ENCODE data around the gene NSUN7. TPM values are rescaled to one million over a fixed set of nuclear protein-coding genes. Genes with fewer than 3 reads are reported as not detected.
A peak's percentile ranks its signal among the peaks of the same experiment; 100 is the strongest.

NSUN7 gene
- total and polyA plus RNA-seq, 9 of the 15 experiments (the other 6 are each of a cell fraction or from before 2014, with no cell fraction given) = not detected

GRCh38 chr4:40719008-40719623, 30.6 kb upstream of the NSUN7 start:
- DNase-seq (ENCODE audit: extremely low read depth in 1 of 4, low spot score in 3 of 4) (peak in 2 of 4 experiments; percentile 22 to 30), FAIRE-seq (peak; percentile 46), ATAC-seq (peak; percentile 88)
- H2AFZ ChIP-seq (ENCODE audit: low read depth, low read length) = no peak overlapping the region
- no peaks in the 10 kb centered on the region for H4K20me1 ChIP-seq (replicated peaks; ENCODE audit: control insufficient read depth, insufficient read depth, low read length)
- ChIA-PET POLR2A (interaction anchor here (0.7 to 1.0 kb wide), 3 partner anchors 127 to 663 kb away, joined by 3 read pairs; partner anchors contain the start of gene N4BP2), CTCF (ENCODE audit: low intra/inter-chr PET ratio) (no interaction called here)
- no peaks in the 10 kb centered on the region for H3K9me3 ChIP-seq (replicated peaks; ENCODE audit: control insufficient read depth, insufficient read depth, low read depth, low read length)
- H3K9me1 ChIP-seq (ENCODE audit: control insufficient read depth, insufficient read depth, low read length) = no peaks in the 10 kb centered on the region
- in situ Hi-C loops (cut with MboI) = no loop called here
- peaks cover 0 to 10% of the 10 kb centered on the region in 2 experiments; a peak in 2 of 5 replicates for H3K27me3 ChIP-seq (ENCODE audit: control insufficient read depth in 2 of 2, insufficient read depth in 2 of 2, low read length in 2 of 2)
- no peaks in the 10 kb centered on the region for H3K36me3 ChIP-seq (ENCODE audit: control insufficient read depth, insufficient read depth, low read length)
- no peak overlapping the region for H3K4me2 ChIP-seq (ENCODE audit: insufficient read depth, low read length)
- BruUV-seq (replicated peaks) = no TSS peak
- no peaks in the 10 kb centered on the region for H3K79me2 ChIP-seq (ENCODE audit: control insufficient read depth, insufficient read depth, low read length)
- H3K4me1 ChIP-seq (replicated peaks in 1 of 2; ENCODE audit: control insufficient read depth in 2 of 2, insufficient read depth in 2 of 2, low read length in 2 of 2) = no peaks in the 10 kb centered on the region
- WGBS (ENCODE audit: insufficient coverage, low coverage, missing lambda C conversion rate) = 1% methylated on average over 5 of the region's 5 CpGs
- H3K9ac ChIP-seq (ENCODE audit: insufficient read depth in 1 of 2, low read depth in 2 of 2, low read length in 2 of 2) = no peak overlapping the region
- no peak overlapping the region for H3K27ac ChIP-seq (ENCODE audit: extremely low read depth, low read depth, low read length)
- intact Hi-C loops (cut with micrococcal nuclease) = loop anchor here (10.0 kb wide), 1 partner anchor 394 kb away; no protein-coding TSS in a partner anchor
- H3K4me3 ChIP-seq = no peak overlapping the region
- peak; percentile 40 to 62 (median 53); a peak in 5 of 6 replicates for TF ChIP-seq CTCF (IDR thresholded peaks at IDR 0.05 in 2 of 3, conservative IDR thresholded peaks at IDR 0.05 in 1 of 3; ENCODE audit: insufficient read depth in 2 of 3, low read depth in 1 of 3, low read length in 3 of 3)
- TF ChIP-seq RAD21 (CRISPR knock-in tag; conservative IDR thresholded peaks at IDR 0.05 in 1 of 2, IDR thresholded peaks at IDR 0.05 in 1 of 2) = peak; percentile 66 to 83
- TF ChIP-seq ZNF57 (CRISPR knock-in tag; IDR thresholded peaks at IDR 0.05) = no peak
- no peak for TF ChIP-seq ZNF695 (CRISPR knock-in tag; IDR thresholded peaks at IDR 0.05)
- TF ChIP-seq REST (IDR thresholded peaks at IDR 0.05; ENCODE audit: borderline replicate concordance) = peak; percentile 62; the same call in 1 of the 2 replicates
- no peak for TF ChIP-seq REST (CRISPR knock-in tag; IDR thresholded peaks at IDR 0.05; ENCODE audit: low read depth)
- TF ChIP-seq DEAF1 (CRISPR knock-in tag; IDR thresholded peaks at IDR 0.05) = peak; percentile 59

Measured in K562 (cell line).